Measurements from ENCODE around the gene CYP27A1. TPM values are rescaled to one million over a fixed set of nuclear protein-coding genes. Genes with fewer than 3 reads are reported as not detected.

Gene CYP27A1
- total and polyA plus RNA-seq, 11 donors, result 3.3 to 43.8 (median 7.4) TPM

DNA sequence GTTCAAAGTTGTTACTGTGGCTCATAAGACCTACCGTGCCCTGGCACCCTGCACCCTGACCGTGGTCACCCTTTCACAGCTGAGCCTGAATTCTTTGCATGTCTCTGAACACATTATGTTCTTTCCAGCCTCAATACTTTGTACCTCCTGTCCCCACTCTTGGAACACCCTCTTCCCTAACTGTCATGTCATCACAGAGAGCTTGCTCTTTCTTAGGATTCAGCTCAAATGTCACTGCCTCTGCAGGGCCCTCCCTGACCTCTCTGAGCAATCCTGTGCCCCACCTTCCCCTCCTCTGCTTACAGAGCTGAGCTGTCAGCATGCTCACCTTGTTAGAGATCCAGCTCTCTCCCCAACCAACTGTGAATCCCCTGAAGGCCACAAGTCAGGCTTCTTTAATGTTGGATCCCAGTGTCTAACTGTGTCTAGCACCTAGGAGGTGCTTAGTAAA lies 34.6 kb downstream of the CYP27A1 start:
- Histone ChIP-seq H3K4me3 (no peak overlapping the region), H3K9me3 (no peaks in the 10 kb centered on the region), H3K4me1 (no peaks in the 10 kb centered on the region), H3K27ac (no peak overlapping the region), H3K27me3 (no peaks in the 10 kb centered on the region), H3K36me3 (peaks cover 0 to 76% (median 38%) of the 10 kb centered on the region in 9 donors)
- DNase-seq, result no peak
- ATAC-seq, result no peak
- TF ChIP-seq, protein P1, sequence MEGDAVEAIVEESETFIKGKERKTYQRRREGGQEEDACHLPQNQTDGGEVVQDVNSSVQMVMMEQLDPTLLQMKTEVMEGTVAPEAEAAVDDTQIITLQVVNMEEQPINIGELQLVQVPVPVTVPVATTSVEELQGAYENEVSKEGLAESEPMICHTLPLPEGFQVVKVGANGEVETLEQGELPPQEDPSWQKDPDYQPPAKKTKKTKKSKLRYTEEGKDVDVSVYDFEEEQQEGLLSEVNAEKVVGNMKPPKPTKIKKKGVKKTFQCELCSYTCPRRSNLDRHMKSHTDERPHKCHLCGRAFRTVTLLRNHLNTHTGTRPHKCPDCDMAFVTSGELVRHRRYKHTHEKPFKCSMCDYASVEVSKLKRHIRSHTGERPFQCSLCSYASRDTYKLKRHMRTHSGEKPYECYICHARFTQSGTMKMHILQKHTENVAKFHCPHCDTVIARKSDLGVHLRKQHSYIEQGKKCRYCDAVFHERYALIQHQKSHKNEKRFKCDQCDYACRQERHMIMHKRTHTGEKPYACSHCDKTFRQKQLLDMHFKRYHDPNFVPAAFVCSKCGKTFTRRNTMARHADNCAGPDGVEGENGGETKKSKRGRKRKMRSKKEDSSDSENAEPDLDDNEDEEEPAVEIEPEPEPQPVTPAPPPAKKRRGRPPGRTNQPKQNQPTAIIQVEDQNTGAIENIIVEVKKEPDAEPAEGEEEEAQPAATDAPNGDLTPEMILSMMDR (IDR thresholded peaks at IDR 0.05), result no peak
- TF ChIP-seq POLR2A (IDR thresholded peaks at IDR 0.05), result no peak
- 63 to 80% (median 70%) methylated on average over 2 of the region's 2 CpGs for WGBS, 4 donors
- intact Hi-C loops (cut with DNase I), result no loop called here

DNA sequence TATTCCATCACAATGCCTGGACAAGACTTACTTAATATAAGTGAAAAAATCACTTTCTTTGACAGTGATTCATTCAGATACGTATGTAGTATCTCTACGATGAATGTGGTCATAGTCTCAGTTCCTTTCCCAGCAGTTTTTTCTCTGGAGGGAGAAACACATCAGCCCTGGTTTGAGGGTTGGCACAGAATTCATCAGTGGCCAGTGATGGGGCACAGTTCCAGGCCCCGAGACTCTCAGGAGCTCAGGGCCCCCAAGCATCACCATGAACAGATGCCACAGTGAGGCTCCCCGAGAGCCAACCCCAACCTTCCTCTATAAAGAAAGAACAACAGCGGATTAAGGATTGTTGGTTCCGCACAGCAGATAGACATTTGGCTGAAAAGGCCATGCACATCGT lies 37.1 kb downstream of the CYP27A1 start:
- DNase-seq, result no peak
- WGBS, 4 donors, result 92 to 96% (median 94%) methylated on average over 7 of the region's 7 CpGs
- Histone ChIP-seq H3K27ac (no peak overlapping the region), H3K4me3 (no peak overlapping the region), H3K27me3 (no peaks in the 10 kb centered on the region), H3K36me3 (peaks cover 0 to 52% (median 22%) of the 10 kb centered on the region in 9 donors), H3K9me3 (no peaks in the 10 kb centered on the region), H3K4me1 (no peaks in the 10 kb centered on the region)
- TF ChIP-seq POLR2A (IDR thresholded peaks at IDR 0.05), result no peak
- TF ChIP-seq, protein P1 (IDR thresholded peaks at IDR 0.05), result no peak
- intact Hi-C loops (cut with DNase I), result no loop called here
- no peak for ATAC-seq

DNA sequence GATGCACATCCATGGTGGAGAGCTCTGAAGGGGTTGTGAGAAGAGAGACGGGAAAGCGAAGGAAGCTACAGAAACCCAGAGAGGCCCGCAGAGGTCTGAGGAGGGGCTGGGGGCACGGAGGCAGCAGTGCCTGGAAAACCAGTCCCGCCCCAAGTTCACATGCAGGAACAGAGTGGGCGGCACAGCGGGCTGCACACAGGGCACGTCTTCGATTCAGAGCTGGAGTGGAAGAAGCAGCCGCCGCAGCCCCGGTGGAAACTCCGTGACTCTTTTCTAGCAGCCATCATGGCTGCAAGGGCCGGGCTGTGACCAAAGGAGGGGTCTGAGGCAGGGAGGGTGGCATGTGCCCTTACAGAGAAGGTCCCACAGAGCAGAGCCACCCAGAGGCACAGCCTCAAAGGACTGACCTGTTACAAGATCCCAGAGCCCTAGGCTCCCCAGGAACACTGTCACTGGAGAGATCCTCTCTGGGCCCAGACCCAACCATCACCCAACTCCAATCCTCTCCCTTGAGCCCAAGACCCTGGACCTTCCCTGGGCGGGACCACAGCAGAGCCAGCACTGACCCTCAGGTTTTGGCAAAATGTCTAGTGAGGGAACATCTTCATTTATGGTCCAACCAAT lies 38.9 kb downstream of the CYP27A1 start:
- intact Hi-C loops (cut with DNase I), result loop anchor here in 1 of 10 donors (10.0 kb wide), 1 partner anchor 46 kb away; no protein-coding TSS in a partner anchor
- Histone ChIP-seq H3K27ac (no peak overlapping the region), H3K36me3 (peaks cover 0 to 34% (median 9%) of the 10 kb centered on the region in 9 donors), H3K4me3 (no peak overlapping the region), H3K27me3 (no peaks in the 10 kb centered on the region), H3K9me3 (no peaks in the 10 kb centered on the region), H3K4me1 (no peaks in the 10 kb centered on the region)
- TF ChIP-seq, protein P1 (IDR thresholded peaks at IDR 0.05), result no peak
- no peak for TF ChIP-seq POLR2A (IDR thresholded peaks at IDR 0.05)
- ATAC-seq, result no peak
- no peak for DNase-seq
- WGBS, 4 donors, result 92 to 98% (median 96%) methylated on average over 13 to 15 of the region's 15 CpGs

DNA sequence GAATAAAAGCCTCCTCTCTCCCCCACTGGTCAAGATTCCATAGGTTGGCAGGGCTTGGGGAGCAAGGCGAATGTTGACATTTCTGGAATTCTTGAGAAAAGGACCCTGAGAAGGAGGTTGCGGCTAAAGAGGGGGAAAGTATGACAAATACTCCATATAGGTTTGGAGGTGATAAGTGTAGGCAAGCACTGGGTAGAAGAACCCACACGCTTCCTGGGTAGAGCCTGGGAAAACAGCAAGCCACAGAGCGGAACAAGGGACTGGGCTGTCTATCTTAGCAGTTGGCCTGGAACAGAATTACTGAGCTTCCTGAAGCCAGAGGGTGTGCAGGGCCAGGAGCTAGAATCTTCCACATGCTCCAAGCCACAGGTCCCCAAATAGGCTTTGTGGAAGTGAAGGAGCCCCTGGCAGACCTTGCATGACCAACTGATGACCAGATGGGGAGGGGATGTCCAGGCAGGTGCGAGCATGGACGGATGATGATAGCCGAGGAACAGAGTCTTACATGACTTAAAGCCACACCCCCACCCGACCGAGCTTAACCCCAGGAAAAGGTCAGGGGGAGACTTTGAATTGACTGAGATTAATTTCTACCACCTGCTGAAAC lies 39.8 kb downstream of the CYP27A1 start:
- Histone ChIP-seq H3K27me3 (no peaks in the 10 kb centered on the region), H3K4me1 (no peaks in the 10 kb centered on the region), H3K4me3 (no peak overlapping the region), H3K27ac (no peak overlapping the region), H3K36me3 (peaks cover 0 to 27% (median 6%) of the 10 kb centered on the region in 9 donors), H3K9me3 (no peaks in the 10 kb centered on the region)
- TF ChIP-seq POLR2A (IDR thresholded peaks at IDR 0.05), result no peak
- DNase-seq (no peak), ATAC-seq (no peak)
- intact Hi-C loops (cut with DNase I), result loop anchor here in 1 of 10 donors (10.0 kb wide), 1 partner anchor 47 kb away; no protein-coding TSS in a partner anchor
- WGBS, 4 donors, result 75 to 84% (median 81%) methylated on average over 9 of the region's 9 CpGs

Data from heart left ventricle (tissue), 16 donors.